ENCODE data around the gene RBM5.

Gene RBM5

GRCh38 chr3:50162034-50162883 is 73.5 kb downstream of the RBM5 start:
- no peak for DNase-seq

- DNase-seq = no peak
These were observed 75.1 kb downstream of the RBM5 start for GRCh38 chr3:50163572-50164455.

GRCh38 chr3:50164481-50164880 is 75.8 kb downstream of the RBM5 start:
- DNase-seq = no peak

- no peak for DNase-seq
These were observed 76.5 kb downstream of the RBM5 start for GRCh38 chr3:50164984-50165909.

DNA sequence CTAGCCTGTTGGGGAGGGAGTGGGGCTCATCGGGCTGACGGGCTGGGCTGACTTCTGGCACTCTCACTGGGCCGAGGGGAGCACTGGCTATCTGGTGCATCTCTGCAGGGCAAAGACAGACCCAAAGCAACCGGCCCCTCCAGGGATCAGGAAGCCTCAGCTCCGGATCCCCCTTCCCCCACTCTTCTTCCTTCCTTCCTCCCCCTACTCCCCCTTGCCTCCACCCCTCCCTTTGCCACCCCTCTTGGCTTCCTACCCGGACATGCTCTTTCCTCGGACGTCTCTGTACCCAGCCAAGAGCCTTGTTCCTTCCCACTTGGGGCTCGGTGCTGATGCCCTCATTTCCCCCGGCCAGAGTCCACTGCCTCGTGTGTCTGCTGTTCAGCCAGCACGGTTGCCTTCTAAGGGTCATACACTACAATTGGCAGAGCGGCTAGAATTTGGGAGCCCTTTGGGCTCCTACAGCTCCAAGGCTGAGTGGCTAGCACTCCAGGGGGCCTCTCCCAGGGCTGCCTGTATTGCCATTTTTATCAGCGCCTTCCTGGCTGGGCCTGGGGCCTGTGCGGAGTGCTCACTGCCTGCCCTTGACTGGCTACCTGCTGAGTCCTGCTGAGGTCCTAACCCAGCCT is 77.3 kb downstream of the RBM5 start:
- DNase-seq = no peak

DNA sequence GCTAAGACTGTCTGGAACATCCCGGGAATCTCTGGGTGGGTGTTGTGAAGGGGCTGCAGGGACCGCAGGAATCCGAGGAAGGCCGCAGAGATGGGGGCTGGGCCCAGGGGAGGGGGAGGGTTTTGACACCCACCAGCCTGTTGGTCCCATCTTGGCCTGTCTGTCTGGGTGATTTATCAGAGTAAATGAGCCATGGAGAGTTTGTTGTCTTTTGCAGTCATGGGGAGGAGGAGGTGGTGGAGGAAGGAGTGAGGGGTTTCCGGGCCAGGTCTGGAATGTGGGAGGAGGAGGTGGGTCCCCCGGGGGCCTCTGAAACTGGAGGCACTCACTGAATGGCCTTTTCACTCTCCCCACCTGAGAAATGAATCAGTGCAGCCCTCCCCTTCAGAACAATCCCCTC is 77.9 kb downstream of the RBM5 start:
- no peak for DNase-seq

DNA sequence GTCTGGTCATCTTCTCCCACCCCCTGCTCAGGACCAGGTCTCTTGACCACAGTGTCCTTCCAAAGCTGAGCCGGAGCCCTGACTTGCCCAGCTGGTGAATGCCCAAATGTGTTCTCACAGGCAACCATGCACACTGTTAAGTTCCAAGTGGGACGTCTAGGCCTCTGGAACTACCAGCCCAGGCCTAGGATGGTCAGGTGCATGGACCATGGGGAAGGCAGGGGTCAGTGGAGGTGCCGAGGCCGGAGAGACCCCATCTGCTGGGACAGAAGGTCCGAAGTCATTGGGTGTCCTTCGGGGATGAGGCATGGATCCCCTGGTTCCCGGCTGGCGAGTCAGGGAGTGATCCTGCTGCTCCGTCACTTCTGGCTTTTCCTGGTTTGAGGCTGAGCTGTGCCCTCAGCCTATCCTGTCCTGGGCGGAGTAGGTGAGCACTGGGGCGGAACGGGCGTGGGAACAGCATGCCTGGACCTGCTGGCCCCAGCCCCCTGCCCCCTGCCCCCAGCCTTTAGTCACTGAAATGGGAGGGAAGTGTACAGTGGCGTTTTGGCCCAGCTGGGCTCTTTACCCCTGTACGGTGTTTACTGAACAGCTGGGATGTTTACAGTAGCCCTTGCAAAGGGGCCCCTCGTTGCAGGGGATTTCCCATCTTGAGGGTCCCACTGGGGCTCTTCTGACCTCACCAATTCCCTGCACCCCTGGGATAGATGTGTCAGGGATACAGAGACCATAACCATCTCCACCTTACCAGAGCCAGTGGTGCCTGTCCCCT is 78.5 kb downstream of the RBM5 start:
- no peak for DNase-seq

DNA sequence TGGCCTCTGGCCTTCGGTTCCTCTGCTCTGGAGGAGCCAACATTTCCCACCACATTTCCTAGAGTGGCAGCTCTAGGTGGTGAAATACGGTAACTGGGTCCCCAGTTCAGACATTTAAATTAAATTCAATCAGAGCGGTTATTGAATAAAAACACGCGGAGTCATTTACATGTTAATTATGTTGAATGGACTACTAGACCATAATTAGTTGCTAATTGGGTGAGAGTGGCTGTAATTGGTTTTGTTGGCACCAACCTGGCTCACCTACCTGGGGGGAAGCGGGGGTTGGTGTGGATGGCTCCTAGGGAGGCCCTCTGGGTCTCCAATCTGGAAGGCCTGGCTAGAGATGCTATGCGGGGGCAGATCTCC is 79.1 kb downstream of the RBM5 start:
- DNase-seq = no peak

GRCh38 chr3:50168388-50168787 is 79.7 kb downstream of the RBM5 start:
- DNase-seq = no peak

Data from DMS 273 treated with DMSO at 0.1 percent for 48 hours (cell line).